ENCODE data around the gene GALNS. TPM values are rescaled to one million over a fixed set of nuclear protein-coding genes. Genes with fewer than 3 reads are reported as not detected.

Gene GALNS
- total and polyA plus RNA-seq, 2 of the 13 experiments (the other 11 are each of a cell fraction or from before 2014, with no cell fraction given): 9.2 to 9.8 TPM

DNA sequence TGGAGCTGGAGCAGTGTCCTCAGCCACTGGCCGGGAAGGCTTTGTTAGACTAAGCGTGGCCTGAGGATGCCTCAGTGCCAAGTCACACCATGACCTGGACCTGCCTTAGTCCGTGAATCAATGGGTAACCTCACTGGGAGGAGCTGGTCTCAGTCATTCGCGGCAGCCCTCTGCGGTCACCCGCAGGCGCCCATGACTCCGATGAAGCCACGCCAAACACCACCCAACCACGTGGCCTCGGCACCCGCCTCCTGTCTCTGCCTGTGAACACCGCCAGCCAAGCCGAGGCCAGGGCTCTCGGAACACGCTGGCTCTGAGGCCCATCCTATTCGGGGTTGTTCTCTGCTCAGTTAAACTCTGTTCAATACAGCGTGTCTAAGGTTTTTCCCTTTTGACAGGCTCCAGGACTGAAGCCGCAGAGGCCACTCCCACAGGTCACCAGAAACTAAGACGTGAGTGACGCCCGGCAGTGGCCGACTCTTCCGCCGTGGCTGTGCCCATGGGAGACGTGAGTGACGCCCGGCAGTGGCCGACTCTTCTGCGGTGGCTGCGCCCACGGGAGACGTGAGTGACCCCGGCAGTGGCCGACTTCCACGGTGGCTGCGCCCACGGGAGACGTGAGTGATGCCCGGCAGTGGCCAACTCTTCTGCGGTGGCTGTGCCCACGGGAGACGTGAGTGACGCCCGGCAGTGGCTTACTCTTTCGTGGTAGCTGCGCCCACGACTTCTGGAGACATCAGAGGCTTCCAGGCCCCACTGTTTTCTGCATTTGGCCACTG lies 26.6 kb upstream of the GALNS start (continued):
- TF ChIP-seq ZNF687 (CRISPR knock-in tag; IDR thresholded peaks at IDR 0.05) (peak; percentile 25; the same call in 1 of the 2 replicates), MNT (IDR thresholded peaks at IDR 0.05) (peak; percentile 16; the same call in 1 of the 2 replicates), SOX5 (CRISPR knock-in tag; IDR thresholded peaks at IDR 0.05; ENCODE audit: borderline replicate concordance) (no peak)

DNA sequence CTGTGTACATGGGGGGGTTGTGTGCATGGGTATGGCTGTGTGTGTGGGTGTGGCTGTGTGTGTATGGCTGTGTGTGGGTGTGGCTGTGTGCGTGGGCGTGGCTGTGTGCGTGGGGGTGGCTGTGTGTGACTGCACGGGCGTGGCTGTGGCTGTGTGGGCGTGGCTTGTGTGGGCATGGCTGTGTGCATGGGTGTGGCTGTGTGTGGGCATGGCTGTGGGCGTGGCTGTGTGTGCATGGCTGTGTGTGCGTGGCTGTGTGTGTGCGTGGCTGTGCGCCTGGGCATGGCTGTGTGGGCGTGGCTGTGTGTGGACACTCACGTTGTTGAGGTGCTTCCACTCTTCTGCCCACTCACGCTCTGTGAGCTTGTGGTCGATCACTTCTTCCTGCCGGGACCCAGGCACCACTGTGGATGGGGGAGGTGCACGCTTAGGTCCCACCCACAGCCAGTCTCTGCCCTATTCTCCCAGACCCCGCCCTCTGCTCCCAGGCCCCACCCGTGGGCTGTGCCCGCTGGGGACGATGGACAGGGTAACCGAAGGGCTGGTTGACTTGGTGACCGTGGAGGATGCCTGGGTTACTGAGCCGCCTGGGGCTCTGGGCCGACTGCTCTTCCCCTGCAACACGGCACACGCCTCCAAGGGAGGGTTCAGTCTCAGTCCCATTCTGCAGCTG lies 25.7 kb upstream of the GALNS start:
- ATAC-seq: no peak
- in situ Hi-C loops (cut with HindIII; ENCODE audit: extremely low pct_ligation_motif_present, low pct_unique_long_range_greater_than_20kb): no loop called here
- no peaks in the 10 kb centered on the region for H3K9me3 ChIP-seq (ENCODE audit: low read length)
- H3K9ac ChIP-seq (ENCODE audit: insufficient read depth, low read depth, low read length): no peak overlapping the region
- FAIRE-seq: no peak
- H3K4me3 ChIP-seq (replicated peaks in 1 of 3; ENCODE audit: insufficient read depth in 1 of 3, low read depth in 2 of 3, low read length in 3 of 3): no peak overlapping the region
- no peak overlapping the region for H3K4me2 ChIP-seq (ENCODE audit: low read depth, low read length)
- H2AFZ ChIP-seq (ENCODE audit: low read length): no peak overlapping the region
- 40% methylated on average over 22 of the region's 26 CpGs for WGBS (ENCODE audit: low lambda C conversion rate)
- no peak for TF ChIP-seq ZNF441 (CRISPR knock-in tag; IDR thresholded peaks at IDR 0.05; ENCODE audit: borderline replicate concordance)
- TF ChIP-seq ZNF891 (CRISPR knock-in tag; IDR thresholded peaks at IDR 0.05): 0 out of 2 replicates have a peak, but pooled peaks have one; percentile 60
- peak; percentile 14 for TF ChIP-seq XRCC5 (optimal IDR thresholded peaks at IDR 0.05; ENCODE audit: low read length)
- peak; percentile 53; the same call in 1 of the 2 replicates for TF ChIP-seq HNRNPL (IDR thresholded peaks at IDR 0.05; ENCODE audit: low read depth, low read length)
- 0 out of 2 replicates have a peak, but pooled peaks have one; percentile 21 for TF ChIP-seq UBTF (CRISPR knock-in tag; IDR thresholded peaks at IDR 0.05)
- TF ChIP-seq ZNF207 (IDR thresholded peaks at IDR 0.05; ENCODE audit: borderline replicate concordance): peak; percentile 61; the same call in 1 of the 2 replicates
- no peak for TF ChIP-seq NFE2L2 (IDR thresholded peaks at IDR 0.05; ENCODE audit: low read length)
- BruUV-seq (replicated peaks): no TSS peak
- peaks cover 13% of the 10 kb centered on the region; the same call in 1 of the 2 replicates for H4K20me1 ChIP-seq (ENCODE audit: insufficient read depth, low read length)
- DNase-seq (ENCODE audit: low spot score): no peak
- intact Hi-C loops (cut with micrococcal nuclease; ENCODE audit: unreplicated experiment): no loop called here
- no peaks in the 10 kb centered on the region for H3K36me3 ChIP-seq (replicated peaks in 1 of 2; ENCODE audit: control insufficient read depth in 1 of 2, insufficient read depth in 2 of 2, low read length in 2 of 2)
- H3K4me1 ChIP-seq (ENCODE audit: insufficient read depth, low read length): peaks cover 24% of the 10 kb centered on the region
- H3K27me3 ChIP-seq (ENCODE audit: control insufficient read depth in 1 of 2, insufficient read depth in 2 of 2, low read length in 2 of 2): peaks cover 38 to 97% of the 10 kb centered on the region in 2 experiments
- H3K79me2 ChIP-seq (ENCODE audit: insufficient read depth, low read length): no peaks in the 10 kb centered on the region
- ChIA-PET CTCF (ENCODE audit: low intra/inter-chr PET ratio, low total read pairs) (no interaction called here), POLR2A (no interaction called here)
- no peak overlapping the region for H3K27ac ChIP-seq (ENCODE audit: extremely low read length, insufficient read depth, low read length)
